CD4-positive, alpha-beta T cell treated with Interleukin-21 for 1 hour (primary cell): ENCODE data around the gene CFTR.
"Not testable (repeated sequence)": the region's sequence is repeated elsewhere in the genome, so short reads cannot be mapped to it uniquely, and the experiment has no call there.

ENCODE experiments used
- DNase-seq: peaks from one replicate; pipeline ENCODE4 v3.0.0-alpha.2; 2020

The CFTR gene

DNA sequence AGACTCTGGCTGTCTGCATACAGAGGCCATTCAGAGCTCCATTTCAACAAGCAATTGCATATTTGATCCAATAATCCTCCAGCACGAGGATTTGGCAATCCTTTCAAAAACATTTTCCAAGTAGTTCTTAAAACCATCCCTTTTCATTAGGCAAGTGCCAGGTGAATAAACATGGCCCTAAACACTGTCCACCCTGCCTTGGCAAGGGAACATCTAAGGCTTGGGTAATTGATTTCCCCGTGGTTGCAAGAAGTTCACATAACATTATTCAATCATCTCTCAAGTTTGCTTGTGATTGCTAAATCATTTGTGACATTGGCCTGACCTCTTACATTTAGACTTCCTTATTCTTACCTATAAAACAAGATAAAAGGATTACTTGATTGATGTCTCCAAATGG, 218.2 kb downstream of the CFTR start:
- no peak for DNase-seq

DNA sequence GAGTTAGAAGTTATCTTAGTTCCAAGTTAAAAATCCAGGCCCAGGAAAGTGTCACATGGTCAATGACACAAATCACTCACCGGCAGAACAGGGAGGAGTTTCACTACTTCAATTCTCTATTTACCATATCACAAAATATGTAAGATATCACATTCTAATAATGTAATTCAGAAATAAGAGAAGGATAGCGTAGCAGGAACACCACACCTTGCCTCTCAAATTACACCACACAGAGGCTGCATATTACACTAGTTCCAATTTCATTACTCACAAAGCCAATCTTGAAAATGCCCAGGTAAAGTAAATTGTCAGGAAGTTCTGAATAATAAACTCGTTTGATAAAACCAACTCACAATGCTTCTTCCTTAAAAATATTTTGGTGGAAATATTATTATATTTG, 224.2 kb downstream of the CFTR start:
- no peak for DNase-seq

DNA sequence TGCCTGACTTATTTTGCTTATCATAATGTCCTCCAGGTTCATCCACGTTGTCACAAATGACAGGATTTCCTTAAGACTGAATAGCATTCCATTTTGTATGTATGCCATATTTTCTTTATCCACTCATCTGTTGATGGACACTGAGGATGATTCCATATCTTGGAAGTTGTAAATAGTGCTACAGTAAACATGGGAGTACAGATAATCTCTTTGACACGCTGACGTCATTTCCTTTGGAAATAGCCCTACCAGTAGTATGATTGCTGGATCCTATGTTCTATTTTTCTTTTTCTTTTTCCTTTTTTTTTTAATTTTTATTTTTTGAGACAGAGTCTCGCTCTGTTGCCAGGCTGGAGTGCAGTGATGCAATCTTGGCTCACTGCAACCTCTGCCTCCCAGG, 225.8 kb downstream of the CFTR start:
- no peak for DNase-seq

DNA sequence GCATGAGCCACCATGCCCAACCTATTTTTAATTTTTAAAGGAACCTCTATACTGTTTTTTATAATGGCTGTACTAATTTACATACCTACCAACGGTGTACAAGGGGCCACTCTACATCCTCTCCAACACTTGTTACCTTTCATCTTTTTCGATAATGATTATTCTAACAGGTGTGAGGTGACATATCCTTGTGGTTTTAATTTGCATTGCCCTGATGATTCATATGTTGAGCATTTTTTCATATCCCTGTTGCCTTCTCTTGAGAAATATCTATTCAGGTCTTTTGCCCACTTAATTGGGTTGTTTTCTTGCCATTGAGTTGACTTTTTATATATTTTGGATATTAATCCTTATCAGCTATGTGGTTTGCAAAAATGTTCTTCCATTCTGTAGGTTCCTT, 226.4 kb downstream of the CFTR start:
- DNase-seq = no peak

DNA sequence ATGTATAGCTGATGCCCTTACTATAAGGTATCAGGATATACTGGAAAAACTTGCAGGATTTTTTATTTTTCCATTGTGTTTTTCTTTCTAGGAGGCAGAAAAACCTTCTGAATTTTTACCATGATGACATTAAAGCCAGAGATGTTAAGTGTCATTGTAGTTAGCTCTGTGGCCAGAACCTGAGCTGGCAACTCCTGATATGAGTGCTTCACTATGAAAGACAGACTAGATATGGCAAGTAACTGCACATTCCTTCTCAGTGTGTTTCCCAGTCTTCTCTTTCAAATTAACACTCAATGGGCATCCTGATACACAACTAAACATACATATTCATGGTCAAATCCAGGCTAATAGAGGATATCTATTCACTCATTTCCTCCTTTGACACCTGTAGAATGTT, 227.3 kb downstream of the CFTR start:
- no peak for DNase-seq

DNA sequence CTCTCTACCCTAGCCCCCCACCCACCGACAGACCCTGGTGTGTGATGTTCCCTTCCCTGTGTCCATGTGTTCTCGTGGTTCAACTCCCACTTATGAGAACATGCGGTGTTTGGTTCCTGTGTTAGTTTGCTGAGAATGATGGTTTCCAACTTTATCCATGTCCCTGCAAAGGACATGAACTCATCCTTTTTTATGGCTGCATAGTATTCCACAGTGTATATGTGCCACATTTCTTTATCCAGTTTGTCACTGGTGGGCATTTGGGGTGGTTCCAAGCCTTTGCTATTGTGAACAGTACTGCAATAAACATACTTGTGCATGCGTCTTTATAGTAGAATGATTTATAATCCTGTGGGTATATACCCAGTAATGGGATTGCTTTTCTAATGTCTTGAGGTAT, 228.3 kb downstream of the CFTR start:
- not testable (repeated sequence) for DNase-seq

DNA sequence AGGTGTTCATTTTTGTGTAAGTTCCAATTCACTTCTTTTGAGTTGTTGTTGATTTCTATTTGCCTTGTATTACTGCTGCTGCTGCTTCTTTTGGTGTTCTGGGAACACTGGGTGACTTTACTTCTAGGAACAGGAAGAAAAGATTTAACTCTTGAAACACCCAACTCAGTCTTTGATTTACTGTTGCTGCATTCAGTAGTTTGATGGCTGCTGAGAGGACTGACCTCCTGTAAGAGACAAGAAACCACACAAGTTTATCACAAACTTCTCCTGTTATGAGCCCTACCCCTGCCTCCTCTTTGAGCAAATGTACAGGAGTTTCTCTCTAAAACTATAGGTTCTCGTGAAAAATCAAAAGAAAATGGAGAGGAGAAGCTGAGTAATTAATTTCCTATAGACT, 231.7 kb downstream of the CFTR start:
- no peak for DNase-seq

DNA sequence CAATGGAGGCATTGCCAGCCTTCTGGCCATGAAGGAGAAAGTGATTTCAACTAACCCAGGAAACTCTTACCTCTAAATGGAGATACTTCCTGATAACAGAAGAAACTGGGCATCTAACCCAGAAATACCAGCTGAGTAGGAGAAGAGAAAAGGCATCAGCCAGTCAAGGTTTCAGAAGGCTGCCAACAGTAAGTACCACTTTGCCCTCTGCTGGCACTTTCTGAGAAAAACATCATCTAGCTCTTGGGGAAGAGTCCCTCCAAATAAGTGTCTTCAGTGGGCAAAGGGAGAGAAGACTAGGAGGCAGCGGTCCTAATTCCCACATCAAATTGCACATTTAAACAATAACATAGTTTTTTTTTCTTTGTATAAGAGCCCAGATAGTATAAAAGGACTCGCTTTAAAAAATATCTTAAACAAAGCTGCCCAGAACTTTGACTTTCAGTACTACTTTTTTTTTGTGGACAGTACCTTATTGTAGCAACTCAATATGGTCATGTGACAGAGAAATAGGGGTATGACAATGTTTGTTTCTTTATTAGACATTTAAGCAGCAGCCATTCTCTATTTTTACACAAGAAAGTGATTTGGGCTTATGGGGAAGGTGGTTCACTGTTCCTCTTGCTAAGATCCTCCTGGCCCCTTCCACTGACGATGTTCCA, 236.1 kb downstream of the CFTR start:
- no peak for DNase-seq

DNA sequence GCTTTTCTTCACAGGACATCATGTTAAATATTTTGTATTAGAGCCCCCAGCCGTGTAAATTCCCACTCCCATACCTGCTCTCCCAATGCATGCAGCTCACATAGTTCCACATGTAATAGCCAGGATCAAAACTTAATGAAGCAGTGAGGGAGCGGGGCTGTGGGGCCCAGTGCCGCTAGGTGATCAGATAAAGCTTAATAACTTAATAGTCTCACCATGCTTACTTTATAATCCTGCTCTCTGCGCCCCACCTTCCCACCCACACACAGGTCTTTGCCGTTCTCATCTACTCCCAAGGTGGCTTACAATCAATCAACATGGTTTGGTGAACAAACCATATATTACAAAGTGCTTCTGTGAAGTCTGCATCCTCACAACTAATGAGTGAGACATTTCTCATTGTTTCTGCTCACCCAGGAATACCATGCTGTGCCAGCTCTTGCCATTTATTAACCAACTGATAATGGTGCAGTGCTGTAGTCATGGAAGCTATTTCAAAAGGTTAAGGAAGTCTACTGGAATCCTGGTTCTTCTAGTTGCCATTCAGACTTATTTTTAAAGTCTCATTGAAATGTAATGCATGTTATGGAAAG, 237.0 kb downstream of the CFTR start:
- DNase-seq = no peak

DNA sequence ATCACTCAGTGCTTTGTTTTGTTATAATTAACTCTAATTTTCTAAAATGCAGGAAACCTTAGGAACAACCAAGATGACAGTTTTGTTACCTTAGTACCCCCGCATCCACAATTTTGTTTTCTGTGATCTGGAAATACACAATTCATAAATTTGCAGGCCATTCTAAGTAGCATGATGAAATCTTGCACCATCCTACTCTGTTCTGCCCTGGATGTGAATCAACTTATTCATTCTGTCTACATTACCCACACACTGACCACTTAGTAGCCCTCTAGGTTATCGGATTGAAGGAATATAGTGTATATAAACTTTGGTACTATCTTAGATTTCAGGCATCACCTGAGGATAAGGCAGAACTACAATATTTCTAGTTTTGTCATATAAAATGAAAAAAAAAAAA, 237.5 kb downstream of the CFTR start:
- DNase-seq = no peak
